Measurements from ENCODE around the gene RASGEF1C.

Gene RASGEF1C

DNA sequence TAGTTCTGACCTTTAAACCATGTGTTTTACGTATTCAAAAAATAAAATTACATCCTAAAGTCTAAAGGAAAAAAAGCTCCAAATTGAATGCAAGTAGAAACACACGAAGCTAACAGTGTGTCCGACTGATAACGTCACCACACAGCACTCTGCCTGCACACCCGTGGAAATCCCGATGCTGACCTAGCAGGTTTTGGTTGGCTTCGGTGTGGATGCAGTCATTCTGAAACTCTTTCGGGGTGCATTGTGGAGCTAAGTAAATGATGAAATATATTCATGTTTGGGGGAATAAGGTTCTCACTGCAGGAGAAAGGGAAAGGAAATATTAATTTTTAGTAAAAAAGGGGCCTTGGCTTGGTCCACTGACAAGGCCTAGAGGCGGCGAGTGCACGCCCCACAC is 2.0 kb downstream of the RASGEF1C start:
- no peak for DNase-seq (ENCODE audit: low read depth)
- H3K4me3 ChIP-seq (ENCODE audit: control insufficient read depth, low read depth, low read length): no peak overlapping the region
- TF ChIP-seq, protein P1, sequence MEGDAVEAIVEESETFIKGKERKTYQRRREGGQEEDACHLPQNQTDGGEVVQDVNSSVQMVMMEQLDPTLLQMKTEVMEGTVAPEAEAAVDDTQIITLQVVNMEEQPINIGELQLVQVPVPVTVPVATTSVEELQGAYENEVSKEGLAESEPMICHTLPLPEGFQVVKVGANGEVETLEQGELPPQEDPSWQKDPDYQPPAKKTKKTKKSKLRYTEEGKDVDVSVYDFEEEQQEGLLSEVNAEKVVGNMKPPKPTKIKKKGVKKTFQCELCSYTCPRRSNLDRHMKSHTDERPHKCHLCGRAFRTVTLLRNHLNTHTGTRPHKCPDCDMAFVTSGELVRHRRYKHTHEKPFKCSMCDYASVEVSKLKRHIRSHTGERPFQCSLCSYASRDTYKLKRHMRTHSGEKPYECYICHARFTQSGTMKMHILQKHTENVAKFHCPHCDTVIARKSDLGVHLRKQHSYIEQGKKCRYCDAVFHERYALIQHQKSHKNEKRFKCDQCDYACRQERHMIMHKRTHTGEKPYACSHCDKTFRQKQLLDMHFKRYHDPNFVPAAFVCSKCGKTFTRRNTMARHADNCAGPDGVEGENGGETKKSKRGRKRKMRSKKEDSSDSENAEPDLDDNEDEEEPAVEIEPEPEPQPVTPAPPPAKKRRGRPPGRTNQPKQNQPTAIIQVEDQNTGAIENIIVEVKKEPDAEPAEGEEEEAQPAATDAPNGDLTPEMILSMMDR (IDR thresholded peaks at IDR 0.05; ENCODE audit: control insufficient read depth, insufficient read depth, low read depth, low read length, missing control alignments): no peak

DNA sequence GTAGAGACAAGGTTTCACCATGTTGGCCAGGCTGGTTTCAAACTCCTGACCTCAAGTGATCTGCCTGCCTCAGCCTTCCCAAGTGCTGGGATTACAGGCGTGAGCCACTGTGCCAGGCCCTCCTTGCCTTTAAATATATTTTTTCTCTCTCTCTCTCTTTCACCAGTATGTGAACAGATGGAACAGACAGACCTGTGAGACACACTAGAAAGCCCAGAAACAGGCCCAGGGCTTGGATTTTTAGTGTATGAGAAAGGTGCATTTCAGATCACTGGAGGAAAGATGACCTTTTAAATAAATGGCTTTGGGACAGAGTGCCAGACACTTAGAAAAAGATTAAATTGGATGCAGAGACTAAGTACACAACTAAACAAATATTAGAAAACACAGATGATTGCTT is 3.1 kb downstream of the RASGEF1C start:
- DNase-seq (ENCODE audit: low read depth): no peak
- TF ChIP-seq, protein P1 (IDR thresholded peaks at IDR 0.05; ENCODE audit: control insufficient read depth, insufficient read depth, low read depth, low read length, missing control alignments): no peak
- H3K4me3 ChIP-seq (ENCODE audit: control insufficient read depth, low read depth, low read length): no peak overlapping the region

DNA sequence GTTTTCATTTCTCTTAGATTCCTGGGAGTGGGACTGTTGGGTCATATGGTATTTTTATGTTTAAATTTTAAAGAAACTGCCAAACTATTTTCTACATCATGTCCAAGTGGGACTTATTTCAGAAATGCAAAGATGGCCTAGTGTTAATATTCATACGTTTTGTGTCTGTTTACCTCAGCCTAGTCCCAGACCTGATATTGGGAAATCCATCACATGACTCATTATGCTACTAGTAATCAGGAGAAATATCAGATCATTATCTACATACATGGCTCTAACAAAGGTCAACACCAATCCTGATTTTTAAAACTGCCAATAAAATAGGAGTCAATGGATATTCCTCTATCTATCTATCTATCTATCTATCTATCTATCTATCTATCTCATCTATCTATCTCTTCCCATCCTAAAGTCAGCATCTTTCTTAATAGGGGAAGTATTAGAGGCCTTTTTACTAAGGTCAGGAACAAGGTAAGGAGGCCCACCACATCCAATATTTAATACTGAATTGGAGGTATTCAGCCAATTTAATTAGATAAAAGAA is 4.7 kb downstream of the RASGEF1C start:
- DNase-seq (ENCODE audit: low read depth): no peak
- TF ChIP-seq, protein P1 (IDR thresholded peaks at IDR 0.05; ENCODE audit: control insufficient read depth, insufficient read depth, low read depth, low read length, missing control alignments): no peak
- H3K4me3 ChIP-seq (ENCODE audit: control insufficient read depth, low read depth, low read length): no peak overlapping the region

DNA sequence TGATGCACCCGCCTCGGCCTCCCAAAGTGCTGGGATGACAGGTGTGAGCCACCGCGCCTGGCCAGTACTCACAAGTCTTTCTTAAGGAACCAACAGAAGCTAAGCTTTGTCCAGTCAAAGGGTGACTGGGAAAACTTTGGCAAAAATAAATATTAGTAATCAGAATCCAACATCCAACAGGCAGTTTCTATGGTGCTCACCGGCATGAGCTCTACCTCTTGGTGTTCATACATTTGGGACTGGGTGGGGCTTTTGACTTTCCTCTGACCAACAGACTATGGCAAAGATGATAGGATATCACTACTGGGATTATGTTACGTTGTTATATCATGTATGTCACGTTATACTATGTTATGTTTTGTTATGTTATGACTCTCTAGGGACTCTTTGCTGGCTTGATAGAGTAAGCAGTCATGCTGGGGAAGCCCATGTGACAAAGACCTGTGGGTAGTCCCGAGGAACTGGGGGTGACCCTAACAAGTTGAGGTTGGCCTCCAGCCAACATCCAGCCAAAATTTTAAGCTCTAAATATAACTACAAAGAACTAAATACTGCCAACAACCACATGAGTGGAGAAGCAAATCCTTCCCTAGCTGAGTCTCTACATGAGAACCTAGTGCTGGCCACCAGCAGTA is 6.0 kb downstream of the RASGEF1C start:
- TF ChIP-seq, protein P1 (IDR thresholded peaks at IDR 0.05; ENCODE audit: control insufficient read depth, insufficient read depth, low read depth, low read length, missing control alignments): no peak
- no peak for DNase-seq (ENCODE audit: low read depth)
- no peak overlapping the region for H3K4me3 ChIP-seq (ENCODE audit: control insufficient read depth, low read depth, low read length)

DNA sequence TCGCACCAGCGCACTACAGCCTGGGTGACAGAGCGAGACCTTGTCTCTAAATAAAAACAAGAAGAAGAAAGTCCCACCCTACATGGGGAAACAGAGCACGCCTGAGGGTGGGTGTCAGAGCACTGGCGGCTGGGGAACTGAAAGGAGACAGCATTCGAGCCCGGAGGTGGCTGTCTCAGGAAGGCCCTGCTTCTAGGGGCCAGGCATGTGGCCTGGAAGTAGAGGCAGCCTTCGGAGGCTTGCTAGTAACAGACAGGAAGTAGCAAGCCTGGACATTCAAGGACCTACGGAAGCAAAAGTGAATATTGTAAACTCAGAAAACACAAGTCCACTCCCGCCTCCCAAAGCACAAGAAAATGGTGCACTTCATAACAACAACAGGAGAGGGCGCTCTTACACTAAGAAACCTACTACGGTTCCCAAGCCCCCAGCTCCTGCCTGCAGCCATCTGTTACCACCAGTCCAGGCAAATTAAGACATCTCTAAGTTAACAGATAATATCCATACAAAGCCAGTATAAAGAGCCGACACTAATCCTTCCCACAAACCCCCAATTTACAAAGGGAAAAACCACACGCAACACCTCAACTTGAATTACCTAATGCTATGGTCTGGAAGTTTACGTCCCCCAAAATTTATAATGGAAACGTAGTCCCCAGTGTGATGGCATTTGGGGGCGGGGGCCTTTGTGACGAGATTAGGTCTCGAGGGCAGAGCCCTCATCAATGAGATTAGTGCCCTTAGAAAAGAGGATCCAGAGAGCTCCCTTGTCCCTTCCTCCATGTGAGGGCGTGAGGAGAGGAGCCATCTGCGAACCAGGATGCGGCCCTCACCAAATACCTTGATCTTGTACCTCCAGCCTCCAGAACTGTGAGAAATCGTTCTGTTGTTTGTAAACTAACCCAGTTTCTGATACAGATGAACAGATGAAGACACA is 7.7 kb downstream of the RASGEF1C start:
- no peak overlapping the region for H3K4me3 ChIP-seq (ENCODE audit: control insufficient read depth, low read depth, low read length)
- TF ChIP-seq, protein P1 (IDR thresholded peaks at IDR 0.05; ENCODE audit: control insufficient read depth, insufficient read depth, low read depth, low read length, missing control alignments): peak; percentile 25
- DNase-seq (ENCODE audit: low read depth): no peak

DNA sequence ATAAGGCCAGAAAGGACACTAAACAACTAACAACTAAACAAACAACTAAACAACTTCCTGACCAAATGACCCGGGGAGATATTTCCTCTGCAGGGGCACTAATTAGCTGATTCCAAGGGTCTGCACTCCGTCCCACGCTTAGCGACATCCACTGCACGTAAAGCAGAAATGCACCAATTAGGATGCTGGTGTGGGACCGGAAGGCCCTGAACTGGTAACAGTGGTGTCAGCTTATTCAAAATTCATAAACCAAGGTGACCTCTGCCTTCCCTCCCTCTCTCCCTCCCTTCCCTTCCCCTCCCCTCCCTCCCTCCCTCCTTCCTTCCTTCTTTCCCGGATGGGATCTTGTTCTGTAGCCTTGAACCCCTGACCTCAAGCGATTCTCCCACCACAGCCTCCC is 9.6 kb downstream of the RASGEF1C start:
- TF ChIP-seq, protein P1 (IDR thresholded peaks at IDR 0.05; ENCODE audit: control insufficient read depth, insufficient read depth, low read depth, low read length, missing control alignments): no peak
- H3K4me3 ChIP-seq (ENCODE audit: control insufficient read depth, low read depth, low read length): no peak overlapping the region
- DNase-seq (ENCODE audit: low read depth): no peak

Data from AG09309 (cell line).